SU-DHL-6 (cell line): ENCODE measurements around the gene USP27X.

Experiments used
- CTCF ChIP-seq: fragments of 200-600 bp; sonication (generic); IDR thresholded peaks from one replicate; pipeline ENCODE4 v1.5.1; 2017; ENCODE audit warnings: antibody characterized with exemption, mild to moderate bottlenecking, low read length, moderate library complexity; ENCODE audit not compliant: insufficient read depth, poor library complexity, severe bottlenecking
- EZH2phosphoT487 ChIP-seq: fragments of 200-600 bp; sonication (generic), shearing (Covaris generic); conservative IDR thresholded peaks from 2 replicates; pipeline ENCODE4 v1.6.1; 2018; ENCODE audit warnings: mild to moderate bottlenecking, antibody characterized with exemption, low read length, moderate library complexity, mixed read lengths

GRCh38 chrX:49844611-49845010, 34.7 kb upstream of the USP27X start:
- no peak for TF ChIP-seq CTCF
- no peak for TF ChIP-seq EZH2phosphoT487
